K562 (cell line): ENCODE results near the gene SARS1. TPM values are rescaled to one million over a fixed set of nuclear protein-coding genes. Genes with fewer than 3 reads are reported as not detected.
A peak's percentile ranks its signal among the peaks of the same experiment; 100 is the strongest.

Experiments used
- ATAC-seq: fragments of 200-7000 bp; cut with Tn5 transposase; 3 replicates; pipeline ENCODE4 v1.9.1; 2020; ENCODE audit warnings: moderate library complexity
- BruUV-seq: library from RNA; stranded (reverse); fragments of 400-500 nt; replicated peaks from 2 replicates; lab custom pipeline; 2021; lab: Mats Ljungman, UMichigan
- CTCF ChIA-PET: fragments of 300-600 bp; formaldehyde crosslinking; extraction: SDS; loops from one replicate; lab custom pipeline; 2021; ENCODE audit warnings: low intra/inter-chr PET ratio; lab: Yijun Ruan, JAX
- POLR2A ChIA-PET: fragments of 300-600, 350-650 bp; sonication (Branson Sonifier 250); formaldehyde crosslinking; extraction: SDS; loops from one replicate; lab custom pipeline; 2021; ENCODE audit warnings: antibody characterized with exemption, inconsistent platforms; lab: Yijun Ruan, JAX
- DNase-seq, 4 experiments: peaks; one replicate each; pipeline versions ENCODE4 v3.0.0 to v3.0.0-alpha.2; 2011 to 2018; ENCODE audit warnings: low spot score in 3 of 4, mixed read lengths in 3 of 4; ENCODE audit errors: extremely low read depth in 1 of 4
- FAIRE-seq: peaks from 2 replicates; lab custom pipeline; 2011; peaks lifted over from hg19 to GRCh38; lab: Jason Lieb, UNC
- H2AFZ ChIP-seq: 2 replicates; pipeline ENCODE4 v1.6.0; 2011; ENCODE audit warnings: low read depth, low read length, control low read depth, inconsistent platforms
- H3K27ac ChIP-seq: fragments of 200-600 bp; 3 replicates; pipeline ENCODE4 v1.8.0; 2011; ENCODE audit warnings: low read depth, mild to moderate bottlenecking, control low read depth, inconsistent platforms, low read length, moderate library complexity, mixed read lengths; ENCODE audit errors: extremely low read depth
- H3K27me3 ChIP-seq, 2 experiments: fragments of 300-600 bp in 1 of 2; 2 replicates in 1 of 2; 3 replicates in 1 of 2; pipeline versions ENCODE4 v1.6.0 to v1.8.0; 2011; ENCODE audit warnings: inconsistent platforms in 2 of 2, low read length in 2 of 2, mild to moderate bottlenecking in 1 of 2, mixed read lengths in 1 of 2, moderate library complexity in 1 of 2; ENCODE audit not compliant: control insufficient read depth in 2 of 2, insufficient read depth in 2 of 2
- H3K36me3 ChIP-seq: fragments of 300-600 bp; 3 replicates; pipeline ENCODE4 v1.8.0; 2011; ENCODE audit warnings: mild to moderate bottlenecking, low read length, inconsistent platforms; ENCODE audit not compliant: control insufficient read depth, insufficient read depth
- H3K4me1 ChIP-seq, 2 experiments: fragments of 200-600 bp in 1 of 2; replicated peaks in 1 of 2; 2 replicates in 1 of 2; 3 replicates in 1 of 2; pipeline versions ENCODE4 v1.5.1 to v1.8.0; 2011; ENCODE audit warnings: inconsistent platforms in 2 of 2, low read length in 2 of 2, mild to moderate bottlenecking in 1 of 2, mixed read lengths in 1 of 2, moderate library complexity in 1 of 2; ENCODE audit not compliant: control insufficient read depth in 2 of 2, insufficient read depth in 2 of 2
- H3K4me2 ChIP-seq: 2 replicates; pipeline ENCODE4 v1.6.1; 2011; ENCODE audit warnings: low read length, control low read depth, inconsistent platforms, mixed read lengths; ENCODE audit not compliant: insufficient read depth
- H3K4me3 ChIP-seq: fragments of 200-600 bp; sonication (generic), shearing (Covaris generic); 2 replicates; pipeline ENCODE4 v1.5.1; 2016; ENCODE audit warnings: control low read depth, inconsistent platforms
- H3K79me2 ChIP-seq: fragments of 200-600 bp; 3 replicates; pipeline ENCODE4 v1.8.0; 2011; ENCODE audit warnings: low read length, inconsistent platforms; ENCODE audit not compliant: control insufficient read depth, insufficient read depth
- H3K9ac ChIP-seq, 2 experiments: 2 replicates each; pipeline versions ENCODE4 v1.6.0 to v1.6.1; 2011; ENCODE audit warnings: low read depth in 2 of 2, low read length in 2 of 2, control low read depth in 1 of 2, inconsistent platforms in 1 of 2, mild to moderate bottlenecking in 1 of 2, mixed read lengths in 1 of 2; ENCODE audit not compliant: insufficient read depth in 1 of 2
- H3K9me1 ChIP-seq: one replicate; pipeline ENCODE4 v1.6.0; 2011; ENCODE audit warnings: inconsistent platforms, mild to moderate bottlenecking, low read length, moderate library complexity; ENCODE audit not compliant: control insufficient read depth, insufficient read depth
- H3K9me3 ChIP-seq: replicated peaks from 2 replicates; pipeline ENCODE4 v1.5.1; 2011; ENCODE audit warnings: low read depth, low read length, inconsistent platforms; ENCODE audit not compliant: control insufficient read depth, insufficient read depth
- H4K20me1 ChIP-seq: replicated peaks from 2 replicates; pipeline ENCODE4 v1.6.1; 2011; ENCODE audit warnings: low read length, inconsistent platforms, mixed read lengths; ENCODE audit not compliant: control insufficient read depth, insufficient read depth
- ATF1 ChIP-seq, 2 experiments: fragments of 450-650 bp in 1 of 2; IDR thresholded peaks; 2 replicates each; pipeline ENCODE4 v1.6.1; 2016; ENCODE audit warnings: missing compliant biosample characterization in 1 of 2, missing genetic modification characterization in 1 of 2
- CHD4 ChIP-seq: fragments of 200-600 bp; sonication (generic); IDR thresholded peaks from 3 replicates; pipeline ENCODE4 v1.6.1; 2012; ENCODE audit warnings: low read depth, mild to moderate bottlenecking, mixed read lengths, low read length, inconsistent platforms; ENCODE audit not compliant: insufficient read depth, insufficient replicate concordance, poor library complexity, severe bottlenecking
- EHMT2 ChIP-seq: fragments of 450-650 bp; IDR thresholded peaks from 2 replicates; pipeline ENCODE4 v1.6.1; 2018; ENCODE audit warnings: antibody characterized with exemption
- ELF1 ChIP-seq: fragments of 200-800 bp; sonication (Bioruptor generic); IDR thresholded peaks from 2 replicates; pipeline ENCODE4 v1.6.1; 2016; ENCODE audit warnings: missing genetic modification characterization, missing compliant biosample characterization
- FOSL1 ChIP-seq: fragments of 200-800 bp; sonication (Bioruptor generic); conservative IDR thresholded peaks from 2 replicates; pipeline ENCODE4 v1.6.1; 2016; ENCODE audit warnings: missing genetic modification characterization, missing compliant biosample characterization
- GATAD2B ChIP-seq: fragments of 450-650 bp; IDR thresholded peaks from 2 replicates; pipeline ENCODE4 v1.6.1; 2017; ENCODE audit warnings: mild to moderate bottlenecking, borderline replicate concordance
- MNT ChIP-seq, 2 experiments: fragments of 450-650 bp; conservative IDR thresholded peaks; 2 replicates each; pipeline ENCODE4 v1.6.1; 2017; ENCODE audit warnings: mild to moderate bottlenecking in 2 of 2, moderate library complexity in 2 of 2
- MXI1 ChIP-seq: IDR thresholded peaks from 2 replicates; pipeline ENCODE4 v1.6.1; 2011; ENCODE audit warnings: low read depth, mild to moderate bottlenecking, improper control_type of control experiment, low read length
- NFE2 ChIP-seq: IDR thresholded peaks from 2 replicates; pipeline ENCODE4 v1.6.1; 2014; ENCODE audit warnings: antibody characterized with exemption, low read depth
- RCOR1 ChIP-seq, 2 experiments: IDR thresholded peaks; 2 replicates each; pipeline ENCODE4 v1.6.1; 2012; ENCODE audit warnings: low read depth in 2 of 2, low read length in 2 of 2, borderline replicate concordance in 1 of 2, improper control_type of control experiment in 1 of 2
- TGIF2 ChIP-seq: sonication (generic); formaldehyde crosslinking; IDR thresholded peaks from 2 replicates; pipeline ENCODE4 v1.8.1; 2022; ENCODE audit warnings: mild to moderate bottlenecking, missing genetic modification reagents, moderate library complexity
- ZBTB7A ChIP-seq: IDR thresholded peaks from 2 replicates; pipeline ENCODE4 v1.6.1; 2011; ENCODE audit warnings: low read depth, mild to moderate bottlenecking, low read length, moderate library complexity, borderline replicate concordance; ENCODE audit not compliant: control insufficient read depth
- ZNF133 ChIP-seq: fragments of 250-450 bp; sonication (Bioruptor Pico); IDR thresholded peaks from 2 replicates; pipeline ENCODE4 v1.4.0; 2020; ENCODE audit warnings: mild to moderate bottlenecking
- ZNF212 ChIP-seq: fragments of 450-650 bp; formaldehyde crosslinking; IDR thresholded peaks from 2 replicates; pipeline ENCODE4 v1.4.0; 2020; ENCODE audit warnings: mild to moderate bottlenecking
- ZNF239 ChIP-seq: fragments of 250-450 bp; sonication (Bioruptor Pico); IDR thresholded peaks from 2 replicates; pipeline ENCODE4 v1.4.0; 2020; ENCODE audit warnings: mild to moderate bottlenecking
- ZNF253 ChIP-seq: fragments of 250-450 bp; sonication (Bioruptor Pico); conservative IDR thresholded peaks from 2 replicates; pipeline ENCODE4 v1.6.1; 2021; ENCODE audit warnings: mild to moderate bottlenecking
- ZNF274 ChIP-seq: IDR thresholded peaks from 2 replicates; pipeline ENCODE4 v1.6.1; 2011; ENCODE audit warnings: low read depth, mild to moderate bottlenecking, low read length, moderate library complexity, borderline replicate concordance
- ZNF644 ChIP-seq: fragments of 200-800 bp; sonication (Bioruptor generic); IDR thresholded peaks from 2 replicates; pipeline ENCODE4 v1.6.1; 2016; ENCODE audit warnings: low read depth, missing genetic modification characterization, missing compliant biosample characterization
- WGBS: fragments of 100-300 bp; shearing (Covaris generic); methylation state at CpG from one replicate; pipeline ENCODE4 v1.1.6; 2016; ENCODE audit warnings: low coverage, mixed read lengths; ENCODE audit not compliant: insufficient coverage; ENCODE audit errors: missing lambda C conversion rate; 5-methylcytosine and 5-hydroxymethylcytosine counted together
- in situ Hi-C: fragments of 300-500 bp; cut with MboI; formaldehyde crosslinking; loops from 4 replicates; pipeline ENCODE4 v1.15.0; 2018; ENCODE audit warnings: inconsistent platforms, mixed read lengths
- intact Hi-C: fragments of 100-400 bp; cut with micrococcal nuclease; formaldehyde crosslinking; loops from 2 replicates; pipeline ENCODE4 v1.14.2; 2022
- polyA plus RNA-seq, 8 experiments: library from polyadenylated mRNA; depleted of rRNA in 4 of 8; stranded (reverse) in 5 of 8; unstranded in 3 of 8; fragments of >200 nt; fragmentation: Nextera tagmentation in 2 of 8; fragmentation: Illumina TruSeq in 1 of 8; extraction: Ambion mirVana in 2 of 8; extraction: Trizol in 1 of 8; gene quantifications; 2 replicates each; pipeline versions ENCODE4 v1.2.1 to v1.2.3, GENCODE V29; 2011 to 2014; ENCODE audit warnings: inconsistent platforms in 1 of 8, missing spikeins in 1 of 8
- total RNA-seq, 7 experiments: library from RNA; depleted of rRNA in 6 of 7; stranded (reverse); fragments of >200 nt in 6 of 7; fragmentation: Illumina TruSeq in 2 of 7; extraction: Trizol in 2 of 7; gene quantifications; 2 replicates each; pipeline versions ENCODE4 v1.2.1 to v1.2.3, GENCODE V29; 2011 to 2021; ENCODE audit warnings: low replicate concordance in 1 of 7
- TF ChIP-seq, protein P1 (sequence below): sonication (generic); formaldehyde crosslinking; IDR thresholded peaks from 2 replicates; pipeline ENCODE4 v1.8.1; 2022; ENCODE audit warnings: missing genetic modification reagents

Gene SARS1
- total and polyA plus RNA-seq, 9 of the 15 experiments (the other 6 are each of a cell fraction or from before 2014, with no cell fraction given) = 221 to 623 (median 254) TPM

- Histone ChIP-seq H3K36me3 (no peaks in the 10 kb centered on the region), H3K9me3 (no peaks in the 10 kb centered on the region), H3K4me1 (peaks cover 22 to 48% of the 10 kb centered on the region in 2 experiments), H3K4me2 (peak overlapping the region; percentile 74), H3K4me3 (no peak overlapping the region), H2AFZ (peak overlapping the region; percentile 73), H3K9ac (peak overlapping the region; percentile 22 to 80; a peak in 2 of 4 replicates), H3K9me1 (no peaks in the 10 kb centered on the region), H3K79me2 (no peaks in the 10 kb centered on the region), H3K27me3 (no peaks in the 10 kb centered on the region), H4K20me1 (no peaks in the 10 kb centered on the region), H3K27ac (peak overlapping the region; percentile 51)
- in situ Hi-C loops = no loop called here
- ChIA-PET CTCF (no interaction called here), POLR2A (interaction anchor here (0.6 to 2.7 kb wide), 11 partner anchors 9 to 116 kb away, joined by 3 to 15 read pairs (median 4); partner anchors contain the start of gene SARS1)
- no TSS peak for BruUV-seq
- peak; percentile 78 to 86 (median 82) for DNase-seq
- intact Hi-C loops = no loop called here
- 10% methylated on average over 10 of the region's 10 CpGs for WGBS
- FAIRE-seq = peak; percentile 93
- peak; percentile 66 for ATAC-seq
- TF ChIP-seq MXI1 (no peak), NFE2 (peak; percentile 54), ELF1 (tag) (no peak), EHMT2 (no peak; the same call in 1 of the 2 replicates), TGIF2 (CRISPR knock-in tag) (no peak), ZNF239 (CRISPR knock-in tag) (no peak), RCOR1 (IDR thresholded peaks at IDR 0.05; ENCODE audit: borderline replicate concordance in 1 of 2, low read depth in 2 of 2, low read length in 2 of 2) (peak in 1 of 2 experiments; percentile 59; a peak in 2 of 4 replicates), ZNF133 (CRISPR knock-in tag) (no peak), ATF1 (CRISPR knock-in tag; IDR thresholded peaks at IDR 0.05) (no peak), ATF1 (tag; IDR thresholded peaks at IDR 0.05) (peak; percentile 31), ZNF274 (no peak), ZNF253 (no peak), MNT (conservative IDR thresholded peaks at IDR 0.05) (0 out of 4 replicates have a peak, but pooled peaks of 1 of the 2 experiments have one; percentile 10), ZNF212 (CRISPR knock-in tag) (0 out of 2 replicates have a peak, but pooled peaks have one; percentile 35), GATAD2B (no peak), ZNF644 (tag) (no peak), ZBTB7A (no peak), CHD4 (no peak), FOSL1 (peak; percentile 91)
- TF ChIP-seq, protein P1, sequence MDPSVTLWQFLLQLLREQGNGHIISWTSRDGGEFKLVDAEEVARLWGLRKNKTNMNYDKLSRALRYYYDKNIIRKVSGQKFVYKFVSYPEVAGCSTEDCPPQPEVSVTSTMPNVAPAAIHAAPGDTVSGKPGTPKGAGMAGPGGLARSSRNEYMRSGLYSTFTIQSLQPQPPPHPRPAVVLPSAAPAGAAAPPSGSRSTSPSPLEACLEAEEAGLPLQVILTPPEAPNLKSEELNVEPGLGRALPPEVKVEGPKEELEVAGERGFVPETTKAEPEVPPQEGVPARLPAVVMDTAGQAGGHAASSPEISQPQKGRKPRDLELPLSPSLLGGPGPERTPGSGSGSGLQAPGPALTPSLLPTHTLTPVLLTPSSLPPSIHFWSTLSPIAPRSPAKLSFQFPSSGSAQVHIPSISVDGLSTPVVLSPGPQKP = no peak
Measured at GRCh38 chr1:109197158-109198042, 16.3 kb upstream of the SARS1 start.
